GM21526 (cell line): Measurements from ENCODE around the gene ALDH1L1.

Source experiments
- ATAC-seq: cut with Tn5 transposase; IDR thresholded peaks from one replicate; pipeline ENCODE4 v1.9.1; 2021; ENCODE audit warnings: moderate library complexity; ENCODE audit not compliant: unreplicated experiment, low FRiP score

ALDH1L1 gene

GRCh38 chr3:126061301-126062032, 118.9 kb downstream of the ALDH1L1 start:
- ATAC-seq, result no peak

DNA sequence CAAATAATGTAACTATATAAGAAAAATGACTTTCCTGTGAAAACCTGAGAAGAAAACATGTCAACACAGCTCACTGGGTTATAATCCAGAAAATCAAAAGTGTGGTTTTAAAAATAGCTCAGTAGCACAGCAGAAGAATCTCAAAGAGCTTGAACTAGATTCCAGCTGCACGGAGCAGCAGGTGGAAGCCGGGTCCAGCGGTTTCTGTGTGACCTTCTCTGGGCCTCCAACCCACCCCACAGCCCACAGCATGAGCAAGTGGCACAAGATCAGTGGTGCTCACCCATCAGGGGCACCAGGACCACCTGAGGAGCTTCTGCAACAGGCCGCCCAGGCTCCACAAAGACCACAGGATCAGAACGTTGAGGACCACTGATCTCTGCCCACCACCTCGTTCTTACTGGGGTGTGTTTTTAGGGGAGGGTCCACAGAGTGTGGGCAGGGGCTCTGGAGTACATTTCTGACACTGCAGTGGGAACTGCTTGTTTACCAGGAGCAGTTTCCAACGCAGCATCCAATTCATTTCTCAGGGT, 119.7 kb downstream of the ALDH1L1 start:
- no peak for ATAC-seq

DNA sequence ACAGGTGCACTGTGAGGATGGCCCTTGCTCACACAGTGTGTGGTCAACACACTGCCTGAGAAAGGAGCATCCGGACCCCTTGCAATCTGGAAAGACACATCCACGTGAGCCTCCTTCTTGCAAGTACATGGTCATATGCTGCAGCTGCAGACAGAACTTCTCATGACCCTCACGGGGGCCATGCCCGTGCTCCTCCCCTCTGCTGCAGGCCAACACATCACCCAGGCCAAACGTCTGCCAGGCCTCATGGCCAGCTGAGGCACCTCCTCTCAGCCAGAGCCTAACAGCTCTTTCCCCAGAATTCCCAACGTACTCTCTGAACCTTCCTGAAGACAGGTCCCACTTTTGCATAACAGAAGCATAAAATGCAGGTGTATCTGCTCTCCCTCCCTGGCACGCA, 121.7 kb downstream of the ALDH1L1 start:
- ATAC-seq, result no peak

GRCh38 chr3:126057936-126058335, 122.5 kb downstream of the ALDH1L1 start:
- ATAC-seq, result no peak

GRCh38 chr3:126057501-126057819, 122.9 kb downstream of the ALDH1L1 start:
- no peak for ATAC-seq

GRCh38 chr3:126056681-126057500, 123.5 kb downstream of the ALDH1L1 start:
- no peak for ATAC-seq

DNA sequence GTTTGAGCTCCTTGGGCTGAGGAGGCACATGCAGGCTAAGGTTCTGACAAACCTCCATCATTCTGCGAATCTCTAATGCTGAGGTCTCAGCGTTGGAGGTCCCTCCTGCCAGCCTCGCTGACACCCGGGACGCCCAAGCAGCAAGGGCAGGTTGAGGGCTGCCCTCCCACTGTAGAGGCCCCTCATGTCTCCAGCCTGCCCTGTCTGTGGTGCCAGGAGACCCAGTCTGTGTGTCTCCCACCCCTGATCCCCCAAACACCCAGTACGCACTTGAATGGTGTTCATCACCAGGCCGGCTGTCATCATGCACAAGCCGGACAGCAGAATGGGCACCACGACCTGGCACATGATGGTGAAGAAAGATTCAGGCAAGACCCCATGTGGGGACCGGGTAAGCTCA, 124.3 kb downstream of the ALDH1L1 start:
- no peak for ATAC-seq

GRCh38 chr3:126054870-126055269, 125.5 kb downstream of the ALDH1L1 start:
- no peak for ATAC-seq

DNA sequence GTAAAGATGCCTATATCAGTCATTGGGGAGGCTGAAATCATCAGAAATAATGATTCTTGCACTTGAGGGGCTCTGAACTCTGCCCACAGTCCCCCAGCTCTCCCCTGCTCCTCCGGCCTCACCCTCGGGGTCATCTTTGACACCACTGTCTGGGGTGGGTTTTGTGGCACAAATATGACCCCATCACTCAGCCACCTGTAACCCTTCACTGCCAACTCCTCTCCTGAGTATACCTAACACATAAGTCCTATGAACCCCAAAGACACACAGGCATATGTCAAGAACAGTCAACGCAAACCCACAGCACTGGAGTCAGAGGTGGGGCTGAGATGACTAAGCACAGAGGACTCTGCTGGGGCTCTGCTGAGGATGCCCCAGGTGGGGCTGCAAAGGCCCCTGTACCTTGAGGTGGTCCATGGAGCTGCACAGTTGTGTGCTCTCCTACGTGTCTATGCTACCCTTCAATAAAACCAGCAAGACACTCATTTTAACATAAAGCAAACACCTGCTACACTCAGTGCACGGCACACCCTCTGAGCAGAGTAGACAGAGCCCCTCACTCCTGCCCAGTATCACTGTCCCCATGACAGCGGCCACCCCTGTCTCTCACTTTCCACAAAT, 126.3 kb downstream of the ALDH1L1 start:
- ATAC-seq, result no peak
